Activated naive CD4-positive, alpha-beta T cell treated with anti-CD3 and anti-CD28 coated beads, Interleukin-2, amount 50 U/mL, for 24 hours (primary cell): Measurements from ENCODE around the gene ENKUR.
"Not testable (repeated sequence)": the region's sequence is repeated elsewhere in the genome, so short reads cannot be mapped to it uniquely, and the experiment has no call there.

Experiments
- H3K27ac Mint-ChIP-seq: one replicate; pipeline ENCODE4 v1.8.0; 2021; ENCODE audit warnings: mild to moderate bottlenecking, mixed read lengths
- H3K27me3 Mint-ChIP-seq: one replicate; pipeline ENCODE4 v1.8.0; 2021; ENCODE audit warnings: mixed read lengths
- H3K36me3 Mint-ChIP-seq: one replicate; pipeline ENCODE4 v1.8.0; 2021; ENCODE audit warnings: mixed read lengths
- H3K4me1 Mint-ChIP-seq: one replicate; pipeline ENCODE4 v1.8.0; 2021; ENCODE audit warnings: mixed read lengths
- H3K4me3 Mint-ChIP-seq: one replicate; pipeline ENCODE4 v1.8.0; 2021; ENCODE audit warnings: mild to moderate bottlenecking, mixed read lengths
- H3K9me3 Mint-ChIP-seq: one replicate; pipeline ENCODE4 v1.8.0; 2021; ENCODE audit warnings: mixed read lengths

ENKUR gene

GRCh38 chr10:24968951-24969350 is 47.0 kb downstream of the ENKUR start:
- H3K4me1 Mint-ChIP-seq, H3K27ac Mint-ChIP-seq, H3K36me3 Mint-ChIP-seq, H3K9me3 Mint-ChIP-seq, H3K27me3 Mint-ChIP-seq, H3K4me3 Mint-ChIP-seq: not testable (repeated sequence)

DNA sequence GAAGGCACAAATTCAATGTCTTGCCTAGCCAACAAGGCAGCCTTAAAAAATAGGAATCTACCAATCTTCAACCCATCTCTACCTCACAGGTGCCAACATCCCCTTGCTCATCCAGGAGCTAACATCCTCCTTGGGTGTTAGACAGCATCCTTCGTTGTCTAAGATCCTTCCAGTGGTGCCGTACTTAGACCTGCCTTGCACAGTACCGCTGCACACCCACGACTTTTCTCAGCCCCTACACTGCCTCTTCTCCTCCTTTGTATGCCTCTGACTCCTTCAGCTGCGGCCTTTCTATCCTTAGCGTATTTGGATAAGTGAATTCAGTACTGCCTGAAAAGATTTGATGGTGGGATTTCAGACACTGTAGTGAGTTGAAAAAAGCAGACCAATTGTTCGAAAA is 47.6 kb downstream of the ENKUR start:
- Mint-ChIP-seq H3K9me3 (no peaks in the 10 kb centered on the region), H3K4me1 (peaks cover 7% of the 10 kb centered on the region), H3K27me3 (no peaks in the 10 kb centered on the region), H3K4me3 (no peak overlapping the region), H3K36me3 (no peaks in the 10 kb centered on the region), H3K27ac (no peak overlapping the region)

DNA sequence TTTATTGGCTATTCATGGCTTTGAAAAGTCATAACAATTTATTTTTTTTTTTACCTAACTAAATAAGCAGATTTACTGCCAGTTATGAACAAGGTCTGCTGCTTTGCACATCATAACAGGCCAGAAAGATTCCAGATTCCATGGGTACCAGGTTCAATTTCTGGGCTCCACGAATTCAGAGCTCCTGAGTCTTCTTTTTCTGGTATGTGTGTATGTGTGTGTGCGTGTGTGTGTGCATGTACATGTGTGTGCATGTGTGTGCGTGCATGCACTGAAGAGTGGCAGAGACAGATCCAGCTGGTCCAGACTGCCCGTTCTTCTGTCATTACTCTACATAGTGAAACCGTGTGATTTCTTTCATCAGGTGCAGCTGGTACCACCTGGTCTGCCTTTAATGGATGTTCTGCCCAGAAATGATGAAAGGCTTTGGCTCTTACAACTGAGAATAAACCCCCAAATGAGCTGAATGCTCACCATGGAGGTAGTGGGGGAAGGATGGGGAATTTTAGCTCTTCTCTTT is 48.9 kb downstream of the ENKUR start:
- no peaks in the 10 kb centered on the region for H3K27me3 Mint-ChIP-seq
- no peak overlapping the region for H3K4me3 Mint-ChIP-seq
- H3K4me1 Mint-ChIP-seq, result peaks cover 7% of the 10 kb centered on the region
- no peak overlapping the region for H3K27ac Mint-ChIP-seq
- H3K36me3 Mint-ChIP-seq, result no peaks in the 10 kb centered on the region
- H3K9me3 Mint-ChIP-seq, result no peaks in the 10 kb centered on the region

- peaks cover 4% of the 10 kb centered on the region for H3K4me1 Mint-ChIP-seq
- no peaks in the 10 kb centered on the region for H3K9me3 Mint-ChIP-seq
- no peaks in the 10 kb centered on the region for H3K27me3 Mint-ChIP-seq
- H3K36me3 Mint-ChIP-seq, result no peaks in the 10 kb centered on the region
- no peak overlapping the region for H3K4me3 Mint-ChIP-seq
- no peak overlapping the region for H3K27ac Mint-ChIP-seq
These were observed 50.9 kb downstream of the ENKUR start for GRCh38 chr10:24965051-24965450.

DNA sequence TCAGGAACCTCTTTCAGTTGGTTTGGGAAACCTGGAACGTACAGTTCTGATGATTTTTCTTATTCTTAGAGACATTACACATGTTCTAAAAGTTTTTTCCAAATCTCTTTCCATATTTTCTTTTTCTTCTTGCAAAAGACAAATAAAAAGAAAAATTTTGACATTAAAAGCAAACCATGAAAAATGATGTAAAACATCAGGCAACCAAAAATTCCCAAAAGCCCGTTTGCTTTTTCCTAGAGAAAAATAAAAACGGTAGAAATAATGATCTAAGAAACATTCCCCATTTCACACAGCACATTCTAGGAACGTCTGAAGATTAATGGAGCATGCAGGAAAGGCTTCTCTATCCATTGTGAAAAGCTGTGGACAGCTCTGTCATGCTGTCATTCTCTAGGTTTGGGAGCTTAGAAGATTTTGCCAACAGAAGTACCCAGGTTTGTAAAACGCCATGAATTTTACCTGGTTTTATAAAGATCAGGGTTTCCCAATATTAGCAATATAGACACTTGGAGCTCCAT is 52.4 kb downstream of the ENKUR start:
- Mint-ChIP-seq H3K27ac (no peak overlapping the region), H3K27me3 (no peaks in the 10 kb centered on the region), H3K4me1 (no peaks in the 10 kb centered on the region), H3K4me3 (no peak overlapping the region), H3K9me3 (no peaks in the 10 kb centered on the region), H3K36me3 (no peaks in the 10 kb centered on the region)

DNA sequence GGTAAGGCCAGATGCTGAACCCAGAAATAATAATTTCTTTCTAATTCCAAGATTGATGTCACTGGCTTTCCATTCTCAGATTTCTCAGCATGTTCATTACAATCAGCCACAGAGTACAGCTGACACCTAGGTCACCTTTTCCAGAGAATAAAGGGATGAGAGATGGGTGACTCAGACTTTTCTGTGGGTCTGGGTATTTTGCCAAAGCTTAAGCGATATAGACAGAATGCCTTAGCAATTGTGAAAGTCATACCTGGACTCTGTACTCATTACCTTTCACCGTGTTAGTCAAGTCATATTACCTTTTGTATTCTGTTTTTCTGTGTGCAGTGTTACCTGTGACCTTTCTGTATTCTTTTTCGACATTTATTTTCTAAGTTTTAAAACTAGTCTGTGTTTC is 53.0 kb downstream of the ENKUR start:
- Mint-ChIP-seq H3K4me3 (no peak overlapping the region), H3K9me3 (no peaks in the 10 kb centered on the region), H3K27me3 (no peaks in the 10 kb centered on the region), H3K36me3 (no peaks in the 10 kb centered on the region), H3K4me1 (no peaks in the 10 kb centered on the region), H3K27ac (no peak overlapping the region)

- Mint-ChIP-seq H3K4me1 (no peaks in the 10 kb centered on the region), H3K36me3 (no peaks in the 10 kb centered on the region), H3K27ac (no peak overlapping the region), H3K9me3 (no peaks in the 10 kb centered on the region), H3K27me3 (no peaks in the 10 kb centered on the region), H3K4me3 (no peak overlapping the region)
These were observed 54.4 kb downstream of the ENKUR start for GRCh38 chr10:24961582-24961981.

GRCh38 chr10:24959382-24959730 is 56.6 kb downstream of the ENKUR start:
- no peaks in the 10 kb centered on the region for H3K9me3 Mint-ChIP-seq
- H3K27ac Mint-ChIP-seq, result no peak overlapping the region
- H3K4me1 Mint-ChIP-seq, result no peaks in the 10 kb centered on the region
- no peaks in the 10 kb centered on the region for H3K27me3 Mint-ChIP-seq
- no peaks in the 10 kb centered on the region for H3K36me3 Mint-ChIP-seq
- H3K4me3 Mint-ChIP-seq, result no peak overlapping the region

DNA sequence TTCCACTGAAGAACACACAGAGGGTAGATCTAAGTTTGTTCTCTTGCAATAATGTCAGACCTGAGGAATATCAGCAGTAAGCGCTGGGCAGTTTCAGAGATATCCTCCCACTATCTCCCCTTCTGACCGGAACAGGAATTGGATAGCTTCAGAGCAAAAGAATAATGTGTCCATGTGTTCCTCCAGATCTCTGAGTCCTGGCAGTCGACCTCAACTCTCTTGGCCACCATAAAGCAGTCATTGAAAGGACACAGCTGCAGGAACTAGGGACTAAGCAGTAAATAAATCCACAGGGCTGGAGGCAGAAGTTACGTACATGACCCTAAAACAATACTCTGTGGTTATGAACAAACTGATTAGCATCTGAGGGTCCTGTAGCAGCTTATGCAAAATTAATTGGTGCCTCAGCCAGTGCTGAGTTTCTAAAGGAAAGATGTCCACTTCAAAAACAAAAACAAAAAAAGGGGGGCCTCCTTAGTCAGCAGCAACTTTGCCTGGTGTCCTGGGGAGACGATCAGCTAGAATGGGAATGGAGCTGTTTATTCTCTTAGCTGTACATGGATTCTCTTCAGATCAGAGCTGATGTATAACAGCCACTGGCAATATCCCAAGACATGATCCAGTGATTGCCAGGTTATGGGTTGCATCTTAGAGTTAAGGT is 57.1 kb downstream of the ENKUR start:
- Mint-ChIP-seq H3K4me3 (no peak overlapping the region), H3K36me3 (no peaks in the 10 kb centered on the region), H3K27me3 (no peaks in the 10 kb centered on the region), H3K9me3 (no peaks in the 10 kb centered on the region), H3K4me1 (no peaks in the 10 kb centered on the region), H3K27ac (no peak overlapping the region)

- Mint-ChIP-seq H3K27me3 (no peaks in the 10 kb centered on the region), H3K9me3 (no peaks in the 10 kb centered on the region), H3K4me1 (peaks cover 6% of the 10 kb centered on the region), H3K4me3 (no peak overlapping the region), H3K36me3 (no peaks in the 10 kb centered on the region), H3K27ac (no peak overlapping the region)
These were observed 57.8 kb downstream of the ENKUR start for GRCh38 chr10:24958091-24958720.

GRCh38 chr10:24957624-24958051 is 58.3 kb downstream of the ENKUR start:
- H3K9me3 Mint-ChIP-seq, H3K27me3 Mint-ChIP-seq, H3K4me1 Mint-ChIP-seq, H3K36me3 Mint-ChIP-seq, H3K27ac Mint-ChIP-seq, H3K4me3 Mint-ChIP-seq: not testable (repeated sequence)

DNA sequence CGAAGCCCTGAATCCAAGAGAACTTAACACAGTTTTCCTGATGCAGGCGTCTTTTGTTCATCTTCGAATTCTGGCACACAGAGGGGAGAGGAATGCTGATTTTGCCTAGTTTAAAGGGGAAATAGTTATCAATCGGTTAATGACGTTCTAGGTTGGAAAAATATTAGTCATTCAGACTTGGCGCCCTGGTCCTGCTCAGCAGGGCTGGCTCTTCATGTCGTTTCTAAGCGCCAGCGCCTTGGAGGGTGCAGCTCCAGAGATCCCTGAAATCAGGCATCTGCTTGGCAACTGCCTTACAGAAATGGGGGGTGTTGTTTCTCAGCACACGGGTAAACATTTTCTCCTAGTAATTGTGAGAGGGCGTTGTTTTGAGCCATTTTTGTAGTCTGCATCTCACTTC is 62.3 kb downstream of the ENKUR start:
- Mint-ChIP-seq H3K27me3 (no peaks in the 10 kb centered on the region), H3K36me3 (no peaks in the 10 kb centered on the region), H3K9me3 (no peaks in the 10 kb centered on the region), H3K27ac (peak overlapping the region; percentile 85), H3K4me3 (peak overlapping the region; percentile 84), H3K4me1 (peaks cover 17% of the 10 kb centered on the region)

DNA sequence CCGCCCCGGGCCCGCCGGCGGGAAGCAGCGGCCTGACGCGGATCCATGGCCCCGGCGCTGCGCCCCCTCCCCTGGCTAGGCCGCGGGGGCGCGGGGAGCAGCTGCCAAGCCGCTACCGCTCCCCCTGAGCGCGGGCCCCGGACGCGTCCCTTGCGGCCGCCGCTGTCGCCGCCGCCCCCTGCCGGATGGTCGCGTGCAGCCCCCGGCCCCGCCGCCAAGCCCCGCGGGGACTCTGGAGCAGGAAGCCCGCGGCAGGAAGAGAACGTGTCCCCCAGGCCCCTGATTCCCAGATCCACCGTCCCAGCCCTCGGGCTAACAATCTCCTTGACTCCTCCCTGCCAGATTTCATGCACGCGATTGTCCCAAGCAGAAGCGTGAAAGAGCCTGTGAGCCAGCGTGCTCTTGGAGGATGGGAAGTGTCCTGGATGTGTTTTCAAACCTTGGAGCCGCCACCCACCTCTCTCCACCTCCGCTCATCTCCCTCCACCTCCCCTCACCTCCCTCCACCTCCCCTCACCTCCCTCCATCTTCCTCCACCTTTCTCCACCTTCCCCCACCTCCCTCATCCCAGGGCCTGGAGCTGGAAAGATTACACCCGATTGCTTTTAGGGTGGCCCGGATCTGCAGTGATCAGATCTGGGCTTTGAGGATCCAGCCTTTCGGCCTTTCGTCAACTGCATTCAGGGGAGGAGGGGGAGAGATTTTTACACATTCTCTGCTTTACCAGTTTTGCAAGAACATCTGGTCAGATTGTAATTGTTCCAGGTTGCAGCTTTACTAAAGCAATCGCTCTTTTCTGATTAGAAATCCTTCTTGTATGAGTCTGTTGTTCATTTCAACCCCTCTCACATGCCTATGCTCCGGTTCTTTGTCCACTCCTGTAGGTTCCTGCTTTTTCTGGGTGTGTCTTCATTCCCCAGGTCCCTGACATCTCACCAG is 63.0 kb downstream of the ENKUR start:
- Mint-ChIP-seq H3K4me3 (peak overlapping the region; percentile 84), H3K27me3 (no peaks in the 10 kb centered on the region), H3K36me3 (no peaks in the 10 kb centered on the region), H3K27ac (peak overlapping the region; percentile 85), H3K9me3 (no peaks in the 10 kb centered on the region), H3K4me1 (peaks cover 23% of the 10 kb centered on the region)

- Mint-ChIP-seq H3K4me3 (peak within 1 kb of the TSS; percentile 84), H3K36me3 (no peaks in the 10 kb centered on the region), H3K27ac (peak within 1 kb of the TSS; percentile 85), H3K27me3 (no peaks in the 10 kb centered on the region), H3K4me1 (peaks cover 25% of the 10 kb centered on the region), H3K9me3 (no peaks in the 10 kb centered on the region)
These were observed 63.7 kb downstream of the ENKUR start, which contains the start of gene PRTFDC1 for GRCh38 chr10:24952143-24952706. Gene PRTFDC1, minus strand, starts transcription at chr10:24952606. Its CDS starts 31 bp downstream, at chr10:24952575.
